IPS-NIHi7 (cell line): ENCODE data around the gene MRPL37.
A peak's percentile ranks its signal among the peaks of the same experiment; 100 is the strongest.
"Not testable (repeated sequence)": the region's sequence is repeated elsewhere in the genome, so short reads cannot be mapped to it uniquely, and the experiment has no call there.

Source experiments
- DNase-seq: peaks from one replicate; pipeline ENCODE4 v3.0.0; 2012; ENCODE audit warnings: mixed read lengths; ENCODE audit errors: extremely low spot score

The MRPL37 gene

GRCh38 chr1:54172614-54173599 is 27.1 kb upstream of the MRPL37 start:
- DNase-seq = no peak

- DNase-seq = no peak
Observed at GRCh38 chr1:54173681-54174080, 26.3 kb upstream of the MRPL37 start.

- DNase-seq = no peak
Observed at GRCh38 chr1:54174106-54174505, 25.9 kb upstream of the MRPL37 start.

GRCh38 chr1:54176621-54177327 is 23.2 kb upstream of the MRPL37 start:
- no peak for DNase-seq

- DNase-seq = no peak
Observed at GRCh38 chr1:54177726-54178125, 22.2 kb upstream of the MRPL37 start.

- DNase-seq = no peak
Observed at GRCh38 chr1:54178296-54179070, 21.5 kb upstream of the MRPL37 start.

- DNase-seq = no peak
Observed at GRCh38 chr1:54180701-54181360, 19.1 kb upstream of the MRPL37 start.

- DNase-seq = no peak
Observed at GRCh38 chr1:54186056-54186455, 13.9 kb upstream of the MRPL37 start.

GRCh38 chr1:54188291-54188690 is 11.7 kb upstream of the MRPL37 start:
- DNase-seq = no peak

- no peak for DNase-seq
Observed at GRCh38 chr1:54190526-54190925, 9.4 kb upstream of the MRPL37 start.

- DNase-seq = no peak
Observed at GRCh38 chr1:54191525-54191924, 8.4 kb upstream of the MRPL37 start.

- no peak for DNase-seq
Observed at GRCh38 chr1:54193453-54193852, 6.5 kb upstream of the MRPL37 start.

GRCh38 chr1:54199151-54199764 is 709 bp upstream of the MRPL37 start:
- DNase-seq = peak; percentile 58

- DNase-seq = no peak
Observed at GRCh38 chr1:54200519-54200997, 591 bp downstream of the MRPL37 start.

- DNase-seq = no peak
Observed at GRCh38 chr1:54204199-54204598, 4.2 kb downstream of the MRPL37 start.

GRCh38 chr1:54207287-54207686 is 7.3 kb downstream of the MRPL37 start:
- no peak for DNase-seq

- DNase-seq = not testable (repeated sequence)
Observed at GRCh38 chr1:54207896-54208295, 7.9 kb downstream of the MRPL37 start.

- DNase-seq = no peak
Observed at GRCh38 chr1:54212872-54213271, 12.9 kb downstream of the MRPL37 start.

GRCh38 chr1:54215523-54215922 is 15.6 kb downstream of the MRPL37 start:
- DNase-seq = no peak

- no peak for DNase-seq
Observed at GRCh38 chr1:54218883-54219687, 19.1 kb downstream of the MRPL37 start.
